ENCODE data around the gene PYHIN1.

DNA sequence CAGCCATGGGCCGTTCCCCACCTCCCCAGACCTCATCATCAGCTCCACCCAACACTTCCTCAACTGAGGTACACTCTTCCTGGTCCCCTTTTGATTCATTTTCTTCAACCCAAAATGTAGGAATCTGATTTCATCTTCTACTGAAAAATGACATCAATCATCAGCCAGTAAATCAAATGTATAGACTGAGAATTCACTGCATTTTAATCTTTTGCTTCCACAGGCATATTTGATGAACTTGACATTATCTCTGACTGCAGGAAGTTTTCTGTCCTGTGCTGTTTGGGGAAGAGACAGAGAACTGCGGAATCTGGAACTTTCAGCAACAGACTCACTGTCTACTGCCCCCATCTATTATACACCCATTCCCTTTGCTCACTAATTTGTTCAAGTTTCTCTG lies 7.8 kb downstream of the PYHIN1 start:
- TF ChIP-seq, protein P1, sequence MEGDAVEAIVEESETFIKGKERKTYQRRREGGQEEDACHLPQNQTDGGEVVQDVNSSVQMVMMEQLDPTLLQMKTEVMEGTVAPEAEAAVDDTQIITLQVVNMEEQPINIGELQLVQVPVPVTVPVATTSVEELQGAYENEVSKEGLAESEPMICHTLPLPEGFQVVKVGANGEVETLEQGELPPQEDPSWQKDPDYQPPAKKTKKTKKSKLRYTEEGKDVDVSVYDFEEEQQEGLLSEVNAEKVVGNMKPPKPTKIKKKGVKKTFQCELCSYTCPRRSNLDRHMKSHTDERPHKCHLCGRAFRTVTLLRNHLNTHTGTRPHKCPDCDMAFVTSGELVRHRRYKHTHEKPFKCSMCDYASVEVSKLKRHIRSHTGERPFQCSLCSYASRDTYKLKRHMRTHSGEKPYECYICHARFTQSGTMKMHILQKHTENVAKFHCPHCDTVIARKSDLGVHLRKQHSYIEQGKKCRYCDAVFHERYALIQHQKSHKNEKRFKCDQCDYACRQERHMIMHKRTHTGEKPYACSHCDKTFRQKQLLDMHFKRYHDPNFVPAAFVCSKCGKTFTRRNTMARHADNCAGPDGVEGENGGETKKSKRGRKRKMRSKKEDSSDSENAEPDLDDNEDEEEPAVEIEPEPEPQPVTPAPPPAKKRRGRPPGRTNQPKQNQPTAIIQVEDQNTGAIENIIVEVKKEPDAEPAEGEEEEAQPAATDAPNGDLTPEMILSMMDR (conservative IDR thresholded peaks at IDR 0.05; ENCODE audit: low read depth, low read length) = no peak
- no peak for TF ChIP-seq EZH2 (IDR thresholded peaks at IDR 0.05; ENCODE audit: low read length, unreplicated experiment)

Data from PC-3 (cell line).